Measurements from ENCODE around the gene SSBP2.

GRCh38 chr5:81703840-81704239 lies 47.1 kb downstream of the SSBP2 start:
- TF ChIP-seq CTCF (IDR thresholded peaks at IDR 0.05; ENCODE audit: control extremely low read depth in 1 of 3, insufficient read depth in 1 of 3, low read depth in 1 of 3, low read length in 3 of 3) (no peak), TCF12 (IDR thresholded peaks at IDR 0.05; ENCODE audit: low read depth, low read length) (no peak), TAF1 (IDR thresholded peaks at IDR 0.05; ENCODE audit: low read depth, low read length) (no peak), NRF1 (IDR thresholded peaks at IDR 0.05; ENCODE audit: low read depth, low read length) (no peak), POLR2A (IDR thresholded peaks at IDR 0.05; ENCODE audit: control extremely low read depth in 1 of 2, low read depth in 2 of 2, low read length in 2 of 2) (no peak), SRF (IDR thresholded peaks at IDR 0.05; ENCODE audit: low read depth, low read length) (no peak), CEBPB (IDR thresholded peaks at IDR 0.05; ENCODE audit: low read depth, low read length) (no peak), JUND (IDR thresholded peaks at IDR 0.05; ENCODE audit: low read length) (no peak), NANOG (IDR thresholded peaks at IDR 0.05; ENCODE audit: insufficient read depth, low read depth, low read length, poor library complexity, severe bottlenecking) (no peak)
